Body of pancreas (tissue), 4 donors: Measurements from ENCODE around the gene PGAM1.

Experiments
- CTCF ChIP-seq, 7 experiments: fragments of 450-650 bp in 4 of 7; fragments of 200-600 bp in 3 of 7; sonication (generic) in 3 of 7; IDR thresholded peaks; one replicate each; pipeline ENCODE4 v1.5.1; 2016 to 2019; ENCODE audit warnings: antibody characterized with exemption in 7 of 7
- POLR2A ChIP-seq, 3 donors: fragments of 450-650 bp; IDR thresholded peaks; one replicate each; pipeline ENCODE4 v1.6.1; 2016; ENCODE audit warnings: antibody characterized with exemption in 3 of 3, mild to moderate bottlenecking in 2 of 3

GRCh38 chr10:97459111-97459510 lies 33.1 kb downstream of the PGAM1 start:
- TF ChIP-seq POLR2A (IDR thresholded peaks at IDR 0.05): no peak
- no peak for TF ChIP-seq CTCF (IDR thresholded peaks at IDR 0.05)
